Uterine smooth muscle cell (primary cell): ENCODE data around the gene ADAMTSL3. TPM values are rescaled to one million over a fixed set of nuclear protein-coding genes. Genes with fewer than 3 reads are reported as not detected.

ENCODE experiments used
- total RNA-seq: library from RNA; depleted of rRNA; stranded (reverse); fragments of >200 nt; gene quantifications from 2 replicates; pipeline ENCODE4 v1.2.3, GENCODE V29; 2014

The ADAMTSL3 gene, protein sequence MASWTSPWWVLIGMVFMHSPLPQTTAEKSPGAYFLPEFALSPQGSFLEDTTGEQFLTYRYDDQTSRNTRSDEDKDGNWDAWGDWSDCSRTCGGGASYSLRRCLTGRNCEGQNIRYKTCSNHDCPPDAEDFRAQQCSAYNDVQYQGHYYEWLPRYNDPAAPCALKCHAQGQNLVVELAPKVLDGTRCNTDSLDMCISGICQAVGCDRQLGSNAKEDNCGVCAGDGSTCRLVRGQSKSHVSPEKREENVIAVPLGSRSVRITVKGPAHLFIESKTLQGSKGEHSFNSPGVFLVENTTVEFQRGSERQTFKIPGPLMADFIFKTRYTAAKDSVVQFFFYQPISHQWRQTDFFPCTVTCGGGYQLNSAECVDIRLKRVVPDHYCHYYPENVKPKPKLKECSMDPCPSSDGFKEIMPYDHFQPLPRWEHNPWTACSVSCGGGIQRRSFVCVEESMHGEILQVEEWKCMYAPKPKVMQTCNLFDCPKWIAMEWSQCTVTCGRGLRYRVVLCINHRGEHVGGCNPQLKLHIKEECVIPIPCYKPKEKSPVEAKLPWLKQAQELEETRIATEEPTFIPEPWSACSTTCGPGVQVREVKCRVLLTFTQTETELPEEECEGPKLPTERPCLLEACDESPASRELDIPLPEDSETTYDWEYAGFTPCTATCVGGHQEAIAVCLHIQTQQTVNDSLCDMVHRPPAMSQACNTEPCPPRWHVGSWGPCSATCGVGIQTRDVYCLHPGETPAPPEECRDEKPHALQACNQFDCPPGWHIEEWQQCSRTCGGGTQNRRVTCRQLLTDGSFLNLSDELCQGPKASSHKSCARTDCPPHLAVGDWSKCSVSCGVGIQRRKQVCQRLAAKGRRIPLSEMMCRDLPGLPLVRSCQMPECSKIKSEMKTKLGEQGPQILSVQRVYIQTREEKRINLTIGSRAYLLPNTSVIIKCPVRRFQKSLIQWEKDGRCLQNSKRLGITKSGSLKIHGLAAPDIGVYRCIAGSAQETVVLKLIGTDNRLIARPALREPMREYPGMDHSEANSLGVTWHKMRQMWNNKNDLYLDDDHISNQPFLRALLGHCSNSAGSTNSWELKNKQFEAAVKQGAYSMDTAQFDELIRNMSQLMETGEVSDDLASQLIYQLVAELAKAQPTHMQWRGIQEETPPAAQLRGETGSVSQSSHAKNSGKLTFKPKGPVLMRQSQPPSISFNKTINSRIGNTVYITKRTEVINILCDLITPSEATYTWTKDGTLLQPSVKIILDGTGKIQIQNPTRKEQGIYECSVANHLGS (N-terminal part only)
- 0.22 and 0.62 TPM in 2 replicates for total RNA-seq

DNA sequence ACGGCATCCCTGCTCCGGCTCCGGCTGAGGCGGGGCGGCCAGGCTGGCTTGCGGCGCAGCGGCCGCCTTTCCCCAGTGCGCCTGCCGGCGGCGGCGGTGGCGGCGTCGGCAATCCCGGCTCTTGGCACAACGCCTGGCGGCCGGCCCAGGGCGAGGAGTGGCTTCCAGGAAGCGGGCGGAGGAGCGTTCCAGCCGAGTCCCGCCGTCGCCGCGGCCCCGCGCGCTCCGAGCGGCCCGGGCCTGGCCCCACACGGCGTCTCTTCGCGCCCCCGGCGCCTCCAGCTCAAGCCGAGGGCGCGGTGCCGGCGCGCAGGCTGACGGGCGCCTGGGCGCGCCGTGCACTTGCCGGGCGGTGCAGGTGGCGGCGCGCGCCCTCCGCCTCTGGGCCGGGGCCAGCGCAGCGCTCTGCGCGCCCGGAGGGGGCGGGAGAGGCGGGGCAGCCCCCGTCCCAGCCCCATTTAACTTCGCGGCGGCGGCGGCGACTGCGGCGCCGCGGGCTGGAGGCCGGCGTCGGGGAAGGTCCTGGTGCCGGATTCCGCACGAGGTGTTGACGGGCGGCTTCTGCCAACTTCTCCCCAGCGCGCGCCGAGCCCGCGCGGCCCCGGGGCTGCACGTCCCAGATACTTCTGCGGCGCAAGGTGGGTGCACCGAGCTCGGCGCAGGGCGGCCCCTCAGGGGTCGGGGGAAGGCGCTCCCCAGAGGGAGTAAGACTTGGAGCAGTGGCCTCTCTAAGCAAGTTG is at the start of gene ADAMTSL3:
ADAMTSL3 (plus strand) TSS at position 485 of the 740 bp plus-strand sequence. CDS start 1,639 bp downstream, outside the sequence.

Other genes starting within 250 kb of the ADAMTSL3 start
- gene SH3GL3, start 206.8 kb upstream of the ADAMTSL3 start, total RNA-seq, result 0.11 TPM in 1 of 2 replicates, not detected in the other